K562 (cell line): ENCODE data around the gene ZNF575. TPM values are rescaled to one million over a fixed set of nuclear protein-coding genes. Genes with fewer than 3 reads are reported as not detected.

Experiments used
- ASH1L ChIP-seq: fragments of 450-650 bp; IDR thresholded peaks from 2 replicates; pipeline ENCODE4 v1.6.1; 2018; ENCODE audit warnings: borderline replicate concordance, mild to moderate bottlenecking, low read depth; ENCODE audit not compliant: partially characterized antibody
- ATF1 ChIP-seq, 2 experiments: fragments of 450-650 bp in 1 of 2; IDR thresholded peaks; 2 replicates each; pipeline ENCODE4 v1.6.1; 2016; ENCODE audit warnings: missing compliant biosample characterization in 1 of 2, missing genetic modification characterization in 1 of 2
- C11orf30 ChIP-seq: fragments of 450-650 bp; IDR thresholded peaks from 2 replicates; pipeline ENCODE4 v1.6.1; 2016; ENCODE audit warnings: low read depth, mild to moderate bottlenecking
- CBFA2T3 ChIP-seq: fragments of 450-650 bp; IDR thresholded peaks from 2 replicates; pipeline ENCODE4 v1.6.1; 2017
- E2F6 ChIP-seq, 2 experiments: IDR thresholded peaks; 2 replicates each; pipeline ENCODE4 v1.6.1; 2011; ENCODE audit warnings: borderline replicate concordance in 1 of 2, control low read depth in 1 of 2, low read depth in 1 of 2, low read length in 1 of 2, mild to moderate bottlenecking in 1 of 2, mixed read lengths in 1 of 2, moderate library complexity in 1 of 2; ENCODE audit not compliant: insufficient read depth in 1 of 2, insufficient read length in 1 of 2, poor library complexity in 1 of 2, severe bottlenecking in 1 of 2; ENCODE audit errors: extremely low read depth in 1 of 2
- ELF4 ChIP-seq: fragments of 450-650 bp; formaldehyde crosslinking; IDR thresholded peaks from 2 replicates; pipeline ENCODE4 v1.4.0; 2022; ENCODE audit warnings: missing genetic modification characterization
- FOXA3 ChIP-seq, 2 experiments: fragments of 450-650 bp in 1 of 2; sonication (generic) in 1 of 2; formaldehyde crosslinking; IDR thresholded peaks in 1 of 2; conservative IDR thresholded peaks in 1 of 2; 2 replicates each; pipeline versions ENCODE4 v1.4.0 to v1.8.0; 2020 to 2022; ENCODE audit warnings: mild to moderate bottlenecking in 2 of 2, missing genetic modification reagents in 1 of 2
- GABPB1 ChIP-seq: sonication (generic); formaldehyde crosslinking; IDR thresholded peaks from 2 replicates; pipeline ENCODE4 v1.8.0; 2022; ENCODE audit warnings: mild to moderate bottlenecking, missing genetic modification reagents
- HDAC1 ChIP-seq, 2 experiments: fragments of 450-650 bp; IDR thresholded peaks; 2 replicates each; pipeline ENCODE4 v1.6.1; 2016 to 2017; ENCODE audit warnings: inconsistent platforms in 1 of 2, mild to moderate bottlenecking in 1 of 2, moderate library complexity in 1 of 2
- HDAC2 ChIP-seq: fragments of 450-650 bp; IDR thresholded peaks from 2 replicates; pipeline ENCODE4 v1.6.1; 2016; ENCODE audit warnings: mild to moderate bottlenecking
- MTA2 ChIP-seq: fragments of 450-650 bp; IDR thresholded peaks from 2 replicates; pipeline ENCODE4 v1.6.1; 2016; ENCODE audit warnings: low read depth
- POLR2A ChIP-seq: fragments of 450-650 bp; conservative IDR thresholded peaks from 2 replicates; pipeline ENCODE4 v1.6.1; 2016
- RB1 ChIP-seq: fragments of 450-650 bp; IDR thresholded peaks from 2 replicates; pipeline ENCODE4 v1.6.1; 2017; ENCODE audit warnings: low read depth, mild to moderate bottlenecking
- RFX5 ChIP-seq: IDR thresholded peaks from 2 replicates; pipeline ENCODE4 v1.6.1; 2011; ENCODE audit warnings: low read depth, mild to moderate bottlenecking, improper control_type of control experiment, low read length
- SIN3A ChIP-seq, 2 experiments: fragments of 150-350 bp in 1 of 2; IDR thresholded peaks; 2 replicates each; pipeline ENCODE4 v1.6.1; 2011 to 2016; ENCODE audit warnings: borderline replicate concordance in 2 of 2, low read depth in 2 of 2, low read length in 2 of 2, mild to moderate bottlenecking in 2 of 2, moderate library complexity in 2 of 2; ENCODE audit not compliant: control insufficient read depth in 1 of 2
- SMAD4 ChIP-seq: fragments of 250-450 bp; sonication (Bioruptor Pico); conservative IDR thresholded peaks from 2 replicates; pipeline ENCODE4 v1.8.0; 2021; ENCODE audit warnings: inconsistent platforms, mild to moderate bottlenecking, moderate library complexity
- TFAM ChIP-seq: fragments of 250-450 bp; sonication (Bioruptor Pico); conservative IDR thresholded peaks from 2 replicates; pipeline ENCODE4 v1.5.0; 2021; ENCODE audit warnings: mild to moderate bottlenecking, moderate library complexity
- YY1 ChIP-seq, 3 experiments: IDR thresholded peaks; 2 replicates each; pipeline ENCODE4 v1.6.1; 2011; ENCODE audit warnings: low read length in 2 of 3, mild to moderate bottlenecking in 2 of 3, moderate library complexity in 2 of 3, borderline replicate concordance in 1 of 3, control low read depth in 1 of 3, low read depth in 1 of 3; ENCODE audit not compliant: insufficient read depth in 3 of 3, insufficient replicate concordance in 2 of 3, control insufficient read depth in 1 of 3, insufficient read length in 1 of 3; ENCODE audit errors: extremely low read depth in 1 of 3
- ZKSCAN8 ChIP-seq: fragments of 200-800 bp; sonication (Bioruptor generic); IDR thresholded peaks from 2 replicates; pipeline ENCODE4 v1.6.1; 2016; ENCODE audit warnings: missing genetic modification characterization, missing compliant biosample characterization
- ZNF143 ChIP-seq: sonication (generic); formaldehyde crosslinking; IDR thresholded peaks from 2 replicates; pipeline ENCODE4 v1.9.0; 2022; ENCODE audit warnings: mild to moderate bottlenecking, missing genetic modification reagents
- ZNF395 ChIP-seq: fragments of 200-800 bp; sonication (Bioruptor generic); IDR thresholded peaks from 2 replicates; pipeline ENCODE4 v1.6.1; 2017; ENCODE audit warnings: missing genetic modification characterization, missing compliant biosample characterization
- ZNF79 ChIP-seq: fragments of 250-450 bp; sonication (Bioruptor Pico); IDR thresholded peaks from 2 replicates; pipeline ENCODE4 v1.4.0; 2020; ENCODE audit warnings: low read depth, mild to moderate bottlenecking, moderate library complexity
- polyA plus RNA-seq, 8 experiments: library from polyadenylated mRNA; depleted of rRNA in 4 of 8; stranded (reverse) in 5 of 8; unstranded in 3 of 8; fragments of >200 nt; fragmentation: Nextera tagmentation in 2 of 8; fragmentation: Illumina TruSeq in 1 of 8; extraction: Ambion mirVana in 2 of 8; extraction: Trizol in 1 of 8; gene quantifications; 2 replicates each; pipeline versions ENCODE4 v1.2.1 to v1.2.3, GENCODE V29; 2011 to 2014; ENCODE audit warnings: inconsistent platforms in 1 of 8, missing spikeins in 1 of 8
- total RNA-seq, 7 experiments: library from RNA; depleted of rRNA in 6 of 7; stranded (reverse); fragments of >200 nt in 6 of 7; fragmentation: Illumina TruSeq in 2 of 7; extraction: Trizol in 2 of 7; gene quantifications; 2 replicates each; pipeline versions ENCODE4 v1.2.1 to v1.2.3, GENCODE V29; 2011 to 2021; ENCODE audit warnings: low replicate concordance in 1 of 7
- TF ChIP-seq, protein P1 (sequence below): fragments of 450-650 bp; IDR thresholded peaks from 2 replicates; pipeline ENCODE4 v1.6.1; 2016; ENCODE audit warnings: antibody characterized with exemption

Gene ZNF575
- total and polyA plus RNA-seq, 9 of the 15 experiments (the other 6 are each of a cell fraction or from before 2014, with no cell fraction given), result 0.20 to 0.98 (median 0.32) TPM; not detected in 6

DNA sequence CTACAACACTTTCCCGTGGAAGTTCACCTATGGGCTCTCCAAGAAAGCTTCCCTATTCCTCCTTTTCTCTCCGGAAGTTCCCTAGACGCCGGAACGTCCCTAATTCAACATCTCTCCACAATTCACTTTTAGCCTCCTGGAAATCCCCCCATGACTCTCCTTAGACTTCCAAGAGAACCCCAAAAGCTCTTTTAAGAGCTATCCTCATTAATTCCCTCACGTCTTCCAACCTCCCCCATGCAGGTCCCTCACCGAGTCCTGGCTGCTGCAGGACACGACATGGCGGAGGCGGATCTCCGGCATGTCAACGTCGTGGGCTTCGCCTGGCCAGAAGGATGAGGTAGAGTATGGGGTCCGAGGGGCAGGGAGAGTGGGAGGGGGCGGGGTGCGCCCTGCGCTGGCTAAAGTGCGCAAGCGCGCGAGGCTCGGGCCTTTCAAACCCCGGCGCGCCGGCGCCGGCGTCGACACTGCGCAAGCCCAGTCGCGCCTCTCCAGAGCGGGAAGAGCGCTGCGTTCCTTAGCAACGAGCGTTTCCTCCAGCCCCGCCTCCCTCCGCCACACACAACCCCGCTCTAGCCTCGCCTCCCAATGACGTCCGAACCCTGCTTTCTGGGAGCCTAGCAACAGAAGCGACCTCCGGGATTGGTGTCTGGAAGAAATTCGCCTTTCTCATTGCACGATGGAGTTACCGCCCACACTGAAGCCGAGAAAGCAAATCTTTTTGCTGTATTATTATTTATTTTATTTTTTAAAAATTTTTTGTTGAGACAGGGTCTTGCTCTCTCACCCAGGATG is 42.4 kb downstream of the ZNF575 start, which contains the start of the genes PINLYP and XRCC1 (continued):
- TF ChIP-seq, protein P1, sequence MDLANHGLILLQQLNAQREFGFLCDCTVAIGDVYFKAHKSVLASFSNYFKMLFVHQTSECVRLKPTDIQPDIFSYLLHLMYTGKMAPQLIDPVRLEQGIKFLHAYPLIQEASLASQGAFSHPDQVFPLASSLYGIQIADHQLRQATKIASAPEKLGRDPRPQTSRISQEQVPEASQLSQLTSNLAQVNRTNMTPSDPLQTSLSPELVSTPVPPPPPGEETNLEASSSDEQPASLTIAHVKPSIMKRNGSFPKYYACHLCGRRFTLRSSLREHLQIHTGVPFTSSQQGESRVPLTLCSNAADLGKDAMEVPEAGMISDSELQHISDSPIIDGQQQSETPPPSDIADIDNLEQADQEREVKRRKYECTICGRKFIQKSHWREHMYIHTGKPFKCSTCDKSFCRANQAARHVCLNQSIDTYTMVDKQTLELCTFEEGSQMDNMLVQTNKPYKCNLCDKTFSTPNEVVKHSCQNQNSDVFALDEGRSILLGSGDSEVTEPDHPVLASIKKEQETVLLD, result peak; percentile 91
- TF ChIP-seq RFX5 (peak; percentile 93), YY1 (IDR thresholded peaks at IDR 0.05; ENCODE audit: borderline replicate concordance in 1 of 3, control insufficient read depth in 1 of 3, extremely low read depth in 1 of 3, insufficient read depth in 3 of 3, insufficient read length in 1 of 3, insufficient replicate concordance in 2 of 3, low read depth in 1 of 3, low read length in 2 of 3) (peak in 2 of 3 experiments; percentile 26 to 62), ZNF79 (no peak), POLR2A (peak; percentile 74), SMAD4 (peak; percentile 25; the same call in 1 of the 2 replicates), RB1 (peak; percentile 95; the same call in 1 of the 2 replicates), ASH1L (no peak), HDAC1 (IDR thresholded peaks at IDR 0.05) (peak in 1 of 2 experiments; percentile 90; a peak in 2 of 4 replicates), ELF4 (CRISPR knock-in tag) (no peak), MTA2 (no peak), ATF1 (CRISPR knock-in tag; IDR thresholded peaks at IDR 0.05) (peak; percentile 56; the same call in 1 of the 2 replicates), ATF1 (tag; IDR thresholded peaks at IDR 0.05) (peak; percentile 94), ZNF395 (no peak; the same call in 1 of the 2 replicates), SIN3A (IDR thresholded peaks at IDR 0.05; ENCODE audit: borderline replicate concordance in 2 of 2, control insufficient read depth in 1 of 2, low read depth in 2 of 2, low read length in 2 of 2) (peak; percentile 54 to 76; a peak in 1 of 4 replicates), GABPB1 (CRISPR knock-in tag) (peak; percentile 51), ZNF143 (CRISPR knock-in tag) (no peak), C11orf30 (peak; percentile 86), E2F6 (IDR thresholded peaks at IDR 0.05; ENCODE audit: borderline replicate concordance in 1 of 2, extremely low read depth in 1 of 2, insufficient read depth in 1 of 2, insufficient read length in 1 of 2, low read depth in 1 of 2, low read length in 1 of 2, poor library complexity in 1 of 2, severe bottlenecking in 1 of 2) (peak; percentile 75 to 80), ZKSCAN8 (CRISPR knock-in tag) (no peak), CBFA2T3 (no peak), HDAC2 (0 out of 2 replicates have a peak, but pooled peaks have one; percentile 30), FOXA3 (CRISPR knock-in tag; conservative IDR thresholded peaks at IDR 0.05 in 1 of 2, IDR thresholded peaks at IDR 0.05 in 1 of 2) (peak in 1 of 2 experiments; percentile 3; a peak in 1 of 4 replicates), TFAM (CRISPR knock-in tag) (no peak)
